ENCODE results near the gene PPP2R5D. TPM values are rescaled to one million over a fixed set of nuclear protein-coding genes. Genes with fewer than 3 reads are reported as not detected.

Gene PPP2R5D
- total and polyA plus RNA-seq, 2 of the 4 experiments (the other 2 are of a cell fraction): 55.6 to 68.8 TPM

DNA sequence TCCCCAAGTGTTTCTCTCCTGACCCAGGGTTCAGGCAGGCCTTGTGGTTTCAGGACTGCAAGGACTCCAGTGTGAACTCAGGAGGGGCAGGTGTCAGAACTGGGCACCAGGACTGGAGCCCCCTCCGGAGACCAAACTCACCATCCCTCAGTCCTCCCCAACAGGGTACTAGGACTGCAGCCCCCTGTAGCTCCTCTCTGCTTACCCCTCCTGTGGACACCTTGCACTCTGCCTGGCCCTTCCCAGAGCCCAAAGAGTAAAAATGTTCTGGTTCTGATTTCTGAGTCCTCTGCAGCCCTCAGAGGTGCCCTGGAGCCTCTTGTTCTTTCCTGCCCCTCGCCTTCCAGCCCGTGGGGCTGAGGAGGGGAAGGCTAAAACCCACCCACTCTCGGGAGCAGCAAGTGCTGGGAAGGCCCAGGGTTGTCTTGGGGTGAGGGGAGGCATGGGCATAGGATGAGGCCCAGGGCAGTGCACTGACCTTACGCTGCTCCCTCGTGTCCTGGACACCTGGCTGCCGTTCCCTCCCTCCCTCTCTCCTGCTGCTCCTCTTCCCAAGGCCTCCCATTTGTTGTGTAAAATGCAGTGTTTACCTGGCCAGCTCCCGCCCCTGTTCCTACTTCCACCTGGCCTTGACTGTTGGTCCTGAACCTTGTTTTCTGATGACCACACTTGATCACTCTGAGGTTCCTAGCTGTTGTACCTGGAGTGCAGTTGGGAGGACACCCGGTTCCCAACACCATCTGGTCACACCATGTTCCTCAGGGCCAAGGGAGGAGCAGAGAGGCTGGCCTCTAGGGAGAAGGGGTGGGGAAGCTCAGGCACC, 45.2 kb upstream of the PPP2R5D start:
- Histone ChIP-seq H3K36me3 (ENCODE audit: control insufficient read depth, insufficient read depth, low read length) (peaks cover 38% of the 10 kb centered on the region), H3K4ac (ENCODE audit: low read depth, low read length) (no peak overlapping the region), H2AK5ac (ENCODE audit: low read depth, low read length) (no peak overlapping the region), H3K4me1 (ENCODE audit: control insufficient read depth, insufficient read depth, low read length) (no peaks in the 10 kb centered on the region), H3K9me3 (ENCODE audit: control insufficient read depth, insufficient read depth, low read length) (no peaks in the 10 kb centered on the region), H4K8ac (ENCODE audit: low read depth in 2 of 2, low read length in 2 of 2) (no peak overlapping the region), H2AFZ (replicated peaks; ENCODE audit: low read length, poor library complexity) (no peak overlapping the region), H3K56ac (ENCODE audit: extremely low read depth, insufficient read depth, low read length) (no peak overlapping the region), H3K27ac (ENCODE audit: insufficient read depth, low read length) (no peak overlapping the region), H3K14ac (replicated peaks; ENCODE audit: low read depth, low read length) (no peak overlapping the region), H4K91ac (ENCODE audit: insufficient read depth, low read depth, low read length) (no peak overlapping the region), H3K4me2 (ENCODE audit: low read depth, low read length) (no peak overlapping the region), H3K4me3 (ENCODE audit: insufficient read depth, low read depth, low read length) (no peak overlapping the region), H4K5ac (ENCODE audit: low read depth, low read length) (no peak overlapping the region), H3K18ac (ENCODE audit: low read depth, low read length) (no peak overlapping the region), H2AK9ac (replicated peaks; ENCODE audit: low read depth, low read length, poor library complexity) (no peak overlapping the region), H3K27me3 (ENCODE audit: control insufficient read depth, insufficient read depth, low read length) (no peaks in the 10 kb centered on the region), H2BK20ac (ENCODE audit: low read depth, low read length) (no peak overlapping the region), H2BK5ac (ENCODE audit: low read depth, low read length, poor library complexity, severe bottlenecking) (no peak overlapping the region), H3K23ac (ENCODE audit: low read depth, low read length) (no peak overlapping the region), H3K9ac (ENCODE audit: low read depth, low read length) (no peak overlapping the region), H2BK15ac (ENCODE audit: low read depth, low read length) (no peak overlapping the region), H3K79me1 (ENCODE audit: low read depth in 1 of 2, low read length in 2 of 2) (peaks cover 18 to 30% of the 10 kb centered on the region in 2 experiments), H4K20me1 (ENCODE audit: insufficient read depth, low read length) (no peaks in the 10 kb centered on the region; the same call in 1 of the 2 replicates), H2BK120ac (ENCODE audit: low read depth, low read length) (no peak overlapping the region), H3K9me1 (ENCODE audit: insufficient read depth, low read length) (peaks cover 3% of the 10 kb centered on the region; the same call in 1 of the 2 replicates)
- DNase-seq: no peak
- BruUV-seq (replicated peaks): no TSS peak
- in situ Hi-C loops (cut with MboI; ENCODE audit: low sequenced_read_pairs): no loop called here
- POLR2A ChIA-PET (ENCODE audit: unreplicated experiment): no interaction called here
- dilution Hi-C loops (cut with HindIII; ENCODE audit: low sequenced_read_pairs, unreplicated experiment): no loop called here
- intact Hi-C loops (cut with micrococcal nuclease): no loop called here
- 60% methylated on average over 2 of the region's 9 CpGs; no CpG with 5 or more reads in 1 of the 2 experiments for WGBS, 2 experiments (ENCODE audit: extremely low coverage in 2 of 2, insufficient read length in 1 of 2)
- TF ChIP-seq, protein P1, sequence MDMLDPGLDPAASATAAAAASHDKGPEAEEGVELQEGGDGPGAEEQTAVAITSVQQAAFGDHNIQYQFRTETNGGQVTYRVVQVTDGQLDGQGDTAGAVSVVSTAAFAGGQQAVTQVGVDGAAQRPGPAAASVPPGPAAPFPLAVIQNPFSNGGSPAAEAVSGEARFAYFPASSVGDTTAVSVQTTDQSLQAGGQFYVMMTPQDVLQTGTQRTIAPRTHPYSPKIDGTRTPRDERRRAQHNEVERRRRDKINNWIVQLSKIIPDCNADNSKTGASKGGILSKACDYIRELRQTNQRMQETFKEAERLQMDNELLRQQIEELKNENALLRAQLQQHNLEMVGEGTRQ (IDR thresholded peaks at IDR 0.05; ENCODE audit: low read depth, low read length): no peak
- TF ChIP-seq SMC3 (IDR thresholded peaks at IDR 0.05; ENCODE audit: low read depth, low read length): no peak
- TF ChIP-seq, protein P2, sequence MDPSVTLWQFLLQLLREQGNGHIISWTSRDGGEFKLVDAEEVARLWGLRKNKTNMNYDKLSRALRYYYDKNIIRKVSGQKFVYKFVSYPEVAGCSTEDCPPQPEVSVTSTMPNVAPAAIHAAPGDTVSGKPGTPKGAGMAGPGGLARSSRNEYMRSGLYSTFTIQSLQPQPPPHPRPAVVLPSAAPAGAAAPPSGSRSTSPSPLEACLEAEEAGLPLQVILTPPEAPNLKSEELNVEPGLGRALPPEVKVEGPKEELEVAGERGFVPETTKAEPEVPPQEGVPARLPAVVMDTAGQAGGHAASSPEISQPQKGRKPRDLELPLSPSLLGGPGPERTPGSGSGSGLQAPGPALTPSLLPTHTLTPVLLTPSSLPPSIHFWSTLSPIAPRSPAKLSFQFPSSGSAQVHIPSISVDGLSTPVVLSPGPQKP (IDR thresholded peaks at IDR 0.05; ENCODE audit: borderline replicate concordance, low read depth, low read length): no peak
- TF ChIP-seq MXI1 (IDR thresholded peaks at IDR 0.05; ENCODE audit: borderline replicate concordance, low read depth, low read length): no peak
- TF ChIP-seq BHLHE40 (IDR thresholded peaks at IDR 0.05; ENCODE audit: low read depth, low read length): no peak
- no peak for TF ChIP-seq RCOR1 (IDR thresholded peaks at IDR 0.05; ENCODE audit: insufficient replicate concordance, low read length)
- no peak for TF ChIP-seq MAZ (IDR thresholded peaks at IDR 0.05; ENCODE audit: borderline replicate concordance, low read depth, low read length)
- TF ChIP-seq RAD21 (IDR thresholded peaks at IDR 0.05; ENCODE audit: low read length): no peak
- no peak for TF ChIP-seq CHD1 (IDR thresholded peaks at IDR 0.05; ENCODE audit: low read depth, low read length)
- TF ChIP-seq FOS (IDR thresholded peaks at IDR 0.05; ENCODE audit: low read depth, low read length): no peak
- TF ChIP-seq POLR2A (IDR thresholded peaks at IDR 0.05; ENCODE audit: low read depth, low read length): no peak
- TF ChIP-seq RFX5 (IDR thresholded peaks at IDR 0.05; ENCODE audit: low read depth, low read length): no peak
- TF ChIP-seq NFE2L2 (IDR thresholded peaks at IDR 0.05; ENCODE audit: low read depth, low read length): no peak
- TF ChIP-seq, protein P3, sequence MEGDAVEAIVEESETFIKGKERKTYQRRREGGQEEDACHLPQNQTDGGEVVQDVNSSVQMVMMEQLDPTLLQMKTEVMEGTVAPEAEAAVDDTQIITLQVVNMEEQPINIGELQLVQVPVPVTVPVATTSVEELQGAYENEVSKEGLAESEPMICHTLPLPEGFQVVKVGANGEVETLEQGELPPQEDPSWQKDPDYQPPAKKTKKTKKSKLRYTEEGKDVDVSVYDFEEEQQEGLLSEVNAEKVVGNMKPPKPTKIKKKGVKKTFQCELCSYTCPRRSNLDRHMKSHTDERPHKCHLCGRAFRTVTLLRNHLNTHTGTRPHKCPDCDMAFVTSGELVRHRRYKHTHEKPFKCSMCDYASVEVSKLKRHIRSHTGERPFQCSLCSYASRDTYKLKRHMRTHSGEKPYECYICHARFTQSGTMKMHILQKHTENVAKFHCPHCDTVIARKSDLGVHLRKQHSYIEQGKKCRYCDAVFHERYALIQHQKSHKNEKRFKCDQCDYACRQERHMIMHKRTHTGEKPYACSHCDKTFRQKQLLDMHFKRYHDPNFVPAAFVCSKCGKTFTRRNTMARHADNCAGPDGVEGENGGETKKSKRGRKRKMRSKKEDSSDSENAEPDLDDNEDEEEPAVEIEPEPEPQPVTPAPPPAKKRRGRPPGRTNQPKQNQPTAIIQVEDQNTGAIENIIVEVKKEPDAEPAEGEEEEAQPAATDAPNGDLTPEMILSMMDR (conservative IDR thresholded peaks at IDR 0.05; ENCODE audit: low read depth, low read length): no peak
- TF ChIP-seq CEBPB (IDR thresholded peaks at IDR 0.05; ENCODE audit: low read depth, low read length): no peak
- CTCF ChIA-PET: no interaction called here
- no peak for ATAC-seq (ENCODE audit: low read depth)

All from IMR-90 (cell line).